IMR-90 (cell line): ENCODE results near the gene SOX4. TPM values are rescaled to one million over a fixed set of nuclear protein-coding genes. Genes with fewer than 3 reads are reported as not detected.

Experiments
- ATAC-seq: fragments of 200-7000 bp; cut with Tn5 transposase; 2 replicates; pipeline ENCODE4 v1.9.1; 2020; ENCODE audit warnings: low read depth, mild to moderate bottlenecking, moderate library complexity
- BruUV-seq: library from RNA; stranded (reverse); fragments of 400-500 nt; replicated peaks from 2 replicates; lab custom pipeline; 2021; lab: Mats Ljungman, UMichigan
- CTCF ChIA-PET: fragments of 300-600 bp; formaldehyde crosslinking; extraction: SDS; loops from one replicate; lab custom pipeline; 2021; ENCODE audit warnings: antibody characterized with exemption; lab: Yijun Ruan, JAX
- POLR2A ChIA-PET: fragments of 300-600 bp; sonication (Branson Sonifier 250); formaldehyde crosslinking; loops from one replicate; lab custom pipeline; 2022; ENCODE audit warnings: antibody characterized with exemption; ENCODE audit not compliant: unreplicated experiment; lab: Charles Lee
- DNase-seq: peaks from one replicate; pipeline ENCODE4 v3.0.0; 2013
- H2AFZ ChIP-seq: replicated peaks from 2 replicates; pipeline ENCODE3; 2013; ENCODE audit warnings: low read length, mild to moderate bottlenecking; ENCODE audit not compliant: poor library complexity
- H2AK5ac ChIP-seq: 2 replicates; pipeline ENCODE4 v1.6.1; 2013; ENCODE audit warnings: low read depth, low read length, inconsistent platforms
- H2AK9ac ChIP-seq: replicated peaks from 2 replicates; pipeline ENCODE3; 2013; ENCODE audit warnings: mild to moderate bottlenecking, low read depth, low read length, moderate library complexity; ENCODE audit not compliant: poor library complexity
- H2BK120ac ChIP-seq: 2 replicates; pipeline ENCODE4 v1.6.1; 2013; ENCODE audit warnings: low read depth, low read length, inconsistent platforms
- H2BK15ac ChIP-seq: 3 replicates; pipeline ENCODE4 v1.6.1; 2013; ENCODE audit warnings: low read depth, low read length, inconsistent platforms
- H2BK20ac ChIP-seq: 2 replicates; pipeline ENCODE4 v1.6.1; 2013; ENCODE audit warnings: low read depth, mild to moderate bottlenecking, inconsistent platforms, low read length, moderate library complexity
- H2BK5ac ChIP-seq: 2 replicates; pipeline ENCODE4 v1.6.1; 2013; ENCODE audit warnings: mild to moderate bottlenecking, low read depth, low read length, inconsistent platforms; ENCODE audit not compliant: poor library complexity, severe bottlenecking
- H3K14ac ChIP-seq: replicated peaks from 2 replicates; pipeline ENCODE4 v1.6.1; 2013; ENCODE audit warnings: low read depth, low read length, inconsistent platforms
- H3K18ac ChIP-seq: 2 replicates; pipeline ENCODE4 v1.6.1; 2013; ENCODE audit warnings: low read depth, low read length, control low read depth
- H3K23ac ChIP-seq: 2 replicates; pipeline ENCODE4 v1.6.1; 2013; ENCODE audit warnings: low read depth, low read length, inconsistent platforms
- H3K27ac ChIP-seq: 2 replicates; pipeline ENCODE4 v1.5.1; 2013; ENCODE audit warnings: mild to moderate bottlenecking, control low read depth, low read length; ENCODE audit not compliant: insufficient read depth
- H3K27me3 ChIP-seq: 2 replicates; pipeline ENCODE4 v1.6.1; 2013; ENCODE audit warnings: low read length; ENCODE audit not compliant: control insufficient read depth, insufficient read depth
- H3K36me3 ChIP-seq: 2 replicates; pipeline ENCODE4 v1.6.1; 2013; ENCODE audit warnings: low read length, mixed read lengths; ENCODE audit not compliant: control insufficient read depth, insufficient read depth
- H3K4ac ChIP-seq: 2 replicates; pipeline ENCODE4 v1.6.1; 2013; ENCODE audit warnings: low read depth, low read length, inconsistent platforms
- H3K4me1 ChIP-seq: 2 replicates; pipeline ENCODE4 v1.6.1; 2013; ENCODE audit warnings: low read length, mixed read lengths; ENCODE audit not compliant: control insufficient read depth, insufficient read depth
- H3K4me2 ChIP-seq: 2 replicates; pipeline ENCODE4 v1.6.1; 2013; ENCODE audit warnings: low read depth, mild to moderate bottlenecking, control low read depth, low read length, moderate library complexity
- H3K4me3 ChIP-seq: 2 replicates; pipeline ENCODE4 v1.5.1; 2013; ENCODE audit warnings: low read depth, mild to moderate bottlenecking, control low read depth, low read length, moderate library complexity; ENCODE audit not compliant: insufficient read depth
- H3K56ac ChIP-seq: 2 replicates; pipeline ENCODE4 v1.6.1; 2013; ENCODE audit warnings: low read length, inconsistent platforms; ENCODE audit not compliant: insufficient read depth; ENCODE audit errors: extremely low read depth
- H3K79me1 ChIP-seq, 2 experiments: 2 replicates each; pipeline ENCODE4 v1.6.1; 2013; ENCODE audit warnings: low read length in 2 of 2, inconsistent platforms in 1 of 2, low read depth in 1 of 2
- H3K9ac ChIP-seq: 2 replicates; pipeline ENCODE4 v1.6.1; 2013; ENCODE audit warnings: low read depth, low read length, control low read depth
- H3K9me1 ChIP-seq: 2 replicates; pipeline ENCODE4 v1.6.1; 2013; ENCODE audit warnings: low read length, inconsistent platforms; ENCODE audit not compliant: insufficient read depth
- H3K9me3 ChIP-seq: 2 replicates; pipeline ENCODE4 v1.6.1; 2013; ENCODE audit warnings: low read length; ENCODE audit not compliant: control insufficient read depth, insufficient read depth
- H4K20me1 ChIP-seq: 2 replicates; pipeline ENCODE4 v1.6.1; 2013; ENCODE audit warnings: low read length, inconsistent platforms; ENCODE audit not compliant: insufficient read depth
- H4K5ac ChIP-seq: 2 replicates; pipeline ENCODE4 v1.6.1; 2013; ENCODE audit warnings: mild to moderate bottlenecking, low read depth, low read length, control low read depth
- H4K8ac ChIP-seq, 2 experiments: 2 replicates each; pipeline ENCODE4 v1.6.1; 2013; ENCODE audit warnings: low read depth in 2 of 2, low read length in 2 of 2, control low read depth in 1 of 2, inconsistent platforms in 1 of 2
- H4K91ac ChIP-seq: 2 replicates; pipeline ENCODE4 v1.6.1; 2013; ENCODE audit warnings: low read depth, low read length, inconsistent platforms; ENCODE audit not compliant: insufficient read depth
- BHLHE40 ChIP-seq: fragments of 150-350 bp; IDR thresholded peaks from 2 replicates; pipeline ENCODE4 v1.6.1; 2016; ENCODE audit warnings: mild to moderate bottlenecking, low read depth, low read length
- CHD1 ChIP-seq: IDR thresholded peaks from 2 replicates; pipeline ENCODE4 v1.6.1; 2012; ENCODE audit warnings: low read depth, low read length, improper control_type of control experiment
- RAD21 ChIP-seq: IDR thresholded peaks from 2 replicates; pipeline ENCODE4 v1.6.1; 2012; ENCODE audit warnings: low read length, improper control_type of control experiment
- RCOR1 ChIP-seq: IDR thresholded peaks from 2 replicates; pipeline ENCODE4 v1.6.1; 2012; ENCODE audit warnings: mild to moderate bottlenecking, low read length, improper control_type of control experiment; ENCODE audit not compliant: insufficient replicate concordance
- RFX5 ChIP-seq: IDR thresholded peaks from 2 replicates; pipeline ENCODE4 v1.8.0; 2012; ENCODE audit warnings: low read depth, mild to moderate bottlenecking, low read length, moderate library complexity
- SMC3 ChIP-seq: fragments of 150-350 bp; IDR thresholded peaks from 2 replicates; pipeline ENCODE4 v1.6.1; 2016; ENCODE audit warnings: low read depth, mild to moderate bottlenecking, antibody characterized with exemption, low read length, moderate library complexity
- dilution Hi-C: fragments of 300-500 bp; cut with HindIII; formaldehyde crosslinking; loops from one replicate; pipeline ENCODE4 v1.14.3; 2018; ENCODE audit warnings: low sequenced_read_pairs; ENCODE audit not compliant: unreplicated experiment
- in situ Hi-C: fragments of 300-500 bp; cut with MboI; formaldehyde crosslinking; loops from 3 replicates; pipeline ENCODE4 v1.14.3; 2019; ENCODE audit warnings: low sequenced_read_pairs, inconsistent platforms, mixed read lengths
- intact Hi-C: fragments of 100-400 bp; cut with micrococcal nuclease; formaldehyde crosslinking; loops from 2 replicates; pipeline ENCODE4 v1.10.0; 2022
- polyA plus RNA-seq, 3 experiments: library from polyadenylated mRNA; depleted of rRNA; stranded (reverse); fragments of >200 nt; gene quantifications; 2 replicates each; pipeline ENCODE4 v1.2.3, GENCODE V29; 2012; ENCODE audit warnings: low replicate concordance in 1 of 3
- total RNA-seq: library from RNA; depleted of rRNA; stranded (reverse); fragments of >200 nt; gene quantifications from 2 replicates; pipeline ENCODE4 v1.2.3, GENCODE V29; 2012
- TF ChIP-seq, protein P1 (sequence below): fragments of 150-350 bp; IDR thresholded peaks from 2 replicates; pipeline ENCODE4 v1.6.1; 2017; ENCODE audit warnings: mild to moderate bottlenecking, antibody characterized with exemption, low read length, low read depth

Gene SOX4
- total and polyA plus RNA-seq, 2 of the 4 experiments (the other 2 are of a cell fraction) = 4.7 to 4.8 TPM

- TF ChIP-seq RCOR1 = no peak
- no peak for TF ChIP-seq SMC3
- TF ChIP-seq CHD1 = no peak
- TF ChIP-seq, protein P1, sequence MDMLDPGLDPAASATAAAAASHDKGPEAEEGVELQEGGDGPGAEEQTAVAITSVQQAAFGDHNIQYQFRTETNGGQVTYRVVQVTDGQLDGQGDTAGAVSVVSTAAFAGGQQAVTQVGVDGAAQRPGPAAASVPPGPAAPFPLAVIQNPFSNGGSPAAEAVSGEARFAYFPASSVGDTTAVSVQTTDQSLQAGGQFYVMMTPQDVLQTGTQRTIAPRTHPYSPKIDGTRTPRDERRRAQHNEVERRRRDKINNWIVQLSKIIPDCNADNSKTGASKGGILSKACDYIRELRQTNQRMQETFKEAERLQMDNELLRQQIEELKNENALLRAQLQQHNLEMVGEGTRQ = no peak
- no peak for TF ChIP-seq BHLHE40
- no peak for TF ChIP-seq RAD21
- TF ChIP-seq RFX5 = no peak
- no peak overlapping the region for H3K4me2 ChIP-seq
- intact Hi-C loops = no loop called here
- ChIA-PET CTCF (interaction anchor here (0.6 kb wide), 1 partner anchor 190 kb away, joined by 3 read pairs; no protein-coding TSS in a partner anchor), POLR2A (no interaction called here)
- no peak overlapping the region for H4K5ac ChIP-seq
- no peak overlapping the region for H2BK120ac ChIP-seq
- peaks cover 3% of the 10 kb centered on the region; the same call in 1 of the 2 replicates for H3K9me3 ChIP-seq
- no peak overlapping the region for H3K56ac ChIP-seq
- no TSS peak for BruUV-seq
- no peaks in the 10 kb centered on the region for H3K9me1 ChIP-seq
- in situ Hi-C loops = no loop called here
- no peak overlapping the region for H4K91ac ChIP-seq
- H2BK20ac ChIP-seq = no peak overlapping the region
- H3K14ac ChIP-seq = no peak overlapping the region
- dilution Hi-C loops = no loop called here
- H4K8ac ChIP-seq = no peak overlapping the region
- no peaks in the 10 kb centered on the region for H4K20me1 ChIP-seq
- H3K4me3 ChIP-seq = no peak overlapping the region
- no peak overlapping the region for H2BK15ac ChIP-seq
- H2AK9ac ChIP-seq = no peak overlapping the region
- H3K18ac ChIP-seq = no peak overlapping the region
- H3K23ac ChIP-seq = no peak overlapping the region
- no peaks in the 10 kb centered on the region for H3K4me1 ChIP-seq
- H3K4ac ChIP-seq = no peak overlapping the region
- no peak overlapping the region for H2BK5ac ChIP-seq
- H3K27ac ChIP-seq = no peak overlapping the region
- H3K36me3 ChIP-seq = no peaks in the 10 kb centered on the region
- no peaks in the 10 kb centered on the region for H3K79me1 ChIP-seq
- no peak overlapping the region for H2AK5ac ChIP-seq
- H3K9ac ChIP-seq = no peak overlapping the region
- no peak for ATAC-seq
- no peak overlapping the region for H2AFZ ChIP-seq
- peak; percentile 7 for DNase-seq
- no peaks in the 10 kb centered on the region for H3K27me3 ChIP-seq
Observed at GRCh38 chr6:21636876-21637275, 43.3 kb downstream of the SOX4 start.
